HG02798 (cell line): ENCODE results near the gene IL1B.

Experiments
- ATAC-seq: cut with Tn5 transposase; IDR thresholded peaks from one replicate; pipeline ENCODE4 v1.9.1; 2021; ENCODE audit warnings: mild to moderate bottlenecking; ENCODE audit not compliant: unreplicated experiment, poor library complexity

The IL1B gene

GRCh38 chr2:112830682-112831512 is 5.7 kb downstream of the IL1B start:
- ATAC-seq, result no peak

- no peak for ATAC-seq
These were observed 6.5 kb downstream of the IL1B start for GRCh38 chr2:112829961-112830681.

GRCh38 chr2:112829101-112829960 is 7.2 kb downstream of the IL1B start:
- no peak for ATAC-seq

- ATAC-seq, result no peak
These were observed 8.3 kb downstream of the IL1B start for GRCh38 chr2:112828251-112828691.

- no peak for ATAC-seq
These were observed 8.9 kb downstream of the IL1B start for GRCh38 chr2:112827604-112828185.

GRCh38 chr2:112827009-112827408 is 9.6 kb downstream of the IL1B start:
- no peak for ATAC-seq

GRCh38 chr2:112825706-112826105 is 10.9 kb downstream of the IL1B start:
- ATAC-seq, result no peak

- ATAC-seq, result no peak
These were observed 11.9 kb downstream of the IL1B start for GRCh38 chr2:112824694-112825085.

GRCh38 chr2:112821682-112822081 is 14.9 kb downstream of the IL1B start:
- ATAC-seq, result no peak

- peak; percentile 82 for ATAC-seq
These were observed 15.4 kb downstream of the IL1B start for GRCh38 chr2:112821142-112821541.

- ATAC-seq, result no peak
These were observed 16.2 kb downstream of the IL1B start for GRCh38 chr2:112820343-112820742.

GRCh38 chr2:112819081-112819480 is 17.5 kb downstream of the IL1B start:
- no peak for ATAC-seq

GRCh38 chr2:112818094-112818902 is 18.3 kb downstream of the IL1B start:
- no peak for ATAC-seq

GRCh38 chr2:112817082-112817689 is 19.4 kb downstream of the IL1B start:
- no peak for ATAC-seq

- ATAC-seq, result no peak
These were observed 22.3 kb downstream of the IL1B start for GRCh38 chr2:112814278-112814677.

- no peak for ATAC-seq
These were observed 23.2 kb downstream of the IL1B start for GRCh38 chr2:112813280-112813966.

GRCh38 chr2:112812318-112813267 is 24.0 kb downstream of the IL1B start:
- ATAC-seq, result peak; percentile 60
